Esophagus squamous epithelium (tissue), 5 donors: Measurements from ENCODE around the gene WDR11. TPM values are rescaled to one million over a fixed set of nuclear protein-coding genes. Genes with fewer than 3 reads are reported as not detected.

Experiments
- DNase-seq: peaks from one replicate; lab custom pipeline; 2025; lab: John Stamatoyannopoulos, UW
- H3K27ac ChIP-seq, 4 donors: fragments of 200-600 bp; sonication (generic); one replicate each; pipeline ENCODE4 v1.5.1; 2016 to 2019; ENCODE audit warnings: mild to moderate bottlenecking in 1 of 4
- H3K27me3 ChIP-seq, 4 donors: fragments of 200-600 bp; sonication (generic); 1 replicate in 3 of 4; 2 replicates in 1 of 4; pipeline versions ENCODE4 v1.5.1 to v1.6.0; 2017 to 2021; ENCODE audit warnings: antibody characterized with exemption in 1 of 4
- H3K36me3 ChIP-seq, 3 donors: fragments of 200-600 bp; sonication (generic); one replicate each; pipeline ENCODE4 v1.5.1; 2016 to 2019
- H3K4me1 ChIP-seq, 3 donors: fragments of 200-600 bp; sonication (generic); one replicate each; pipeline ENCODE4 v1.5.1; 2017 to 2019
- H3K4me3 ChIP-seq, 4 donors: fragments of 200-600 bp; sonication (generic); 1 replicate in 3 of 4; 2 replicates in 1 of 4; pipeline ENCODE4 v1.5.1; 2016 to 2019; ENCODE audit warnings: mild to moderate bottlenecking in 2 of 4, moderate library complexity in 1 of 4
- H3K9me3 ChIP-seq, 3 donors: fragments of 200-600 bp; sonication (generic); one replicate each; pipeline ENCODE4 v1.5.1; 2016 to 2019
- CTCF ChIP-seq, 6 experiments: fragments of 450-650 bp in 4 of 6; fragments of 200-600 bp in 2 of 6; sonication (generic) in 2 of 6; IDR thresholded peaks; one replicate each; pipeline ENCODE4 v1.5.1; 2016 to 2019; ENCODE audit warnings: antibody characterized with exemption in 6 of 6, mild to moderate bottlenecking in 4 of 6, moderate library complexity in 4 of 6
- POLR2A ChIP-seq, 4 donors: fragments of 450-650 bp; IDR thresholded peaks; one replicate each; pipeline ENCODE4 v1.6.1; 2017; ENCODE audit warnings: antibody characterized with exemption in 4 of 4, mild to moderate bottlenecking in 4 of 4, moderate library complexity in 3 of 4
- whole genome bisulfite sequencing, 2 donors: methylation state at CpG; one replicate each; pipeline ENCODE4 v1.1.5; 2018; 5-methylcytosine and 5-hydroxymethylcytosine counted together
- intact Hi-C: fragments of 100-400 bp; cut with DNase I; formaldehyde crosslinking; loops from one replicate; pipeline ENCODE4 v1.15.0; 2022
- total RNA-seq, 4 donors: library from RNA; depleted of rRNA; stranded (reverse); fragments of >200 nt; gene quantifications; one replicate each; pipeline ENCODE4 v1.1.0, GENCODE V29; 2016
- donor health status: DM: yes; HTN: yes; CAD: no.

WDR11 gene
- total RNA-seq, 4 donors from 2014 or later = 21.9 to 50.7 (median 39.2) TPM

DNA sequence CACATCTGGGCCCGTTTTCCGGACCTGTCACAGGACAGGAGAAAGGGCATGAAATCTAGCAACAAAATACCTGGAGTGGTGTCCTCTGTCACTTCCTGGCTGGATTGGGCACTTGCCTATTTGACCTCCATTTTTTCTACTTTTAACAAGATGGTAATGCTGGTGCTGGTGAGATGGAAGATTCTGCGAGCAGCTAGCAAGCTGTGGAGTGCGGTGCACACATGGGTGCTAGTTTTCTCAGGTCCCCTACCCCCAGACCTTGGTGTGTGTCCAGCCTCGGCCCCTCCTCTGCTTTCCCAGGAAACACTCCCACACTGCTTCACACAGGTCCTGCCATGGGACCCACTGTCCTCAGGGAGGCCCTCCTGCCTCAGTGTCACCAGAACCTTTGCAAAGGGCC is 87.7 kb downstream of the WDR11 start:
- DNase-seq = no peak
- WGBS, 2 donors = 74 to 96% methylated on average over 4 of the region's 5 CpGs

DNA sequence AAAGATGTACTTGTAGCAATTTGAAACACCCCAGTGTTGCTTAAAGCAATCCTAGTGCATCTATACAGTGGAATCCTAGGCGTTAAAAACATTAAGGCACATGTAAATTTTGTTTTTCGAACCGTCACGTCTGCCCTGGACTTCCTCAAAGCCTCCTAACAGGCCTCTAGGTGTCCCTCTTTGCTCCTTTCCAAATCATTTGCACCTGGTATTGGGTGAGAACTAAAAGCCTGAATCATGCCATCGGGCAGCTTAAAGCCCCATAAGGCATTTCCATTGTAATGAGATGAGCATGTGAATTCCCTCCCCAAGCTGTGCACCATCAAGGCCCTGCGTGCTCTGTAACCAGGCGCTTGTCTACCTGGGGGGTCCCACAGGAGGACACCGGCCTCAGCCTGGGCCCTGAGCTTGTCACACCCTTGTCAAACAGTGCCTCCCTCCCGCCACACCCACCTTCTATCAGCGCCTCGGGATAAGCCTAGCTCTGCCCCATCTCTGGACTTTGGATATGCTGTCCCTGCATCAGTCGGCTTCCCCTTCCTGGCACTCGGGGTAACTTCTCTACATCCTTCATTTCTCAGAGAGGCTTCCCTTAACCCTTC is 89.2 kb downstream of the WDR11 start:
- no peaks in the 10 kb centered on the region for H3K36me3 ChIP-seq
- H3K4me1 ChIP-seq = peaks cover 0 to 21% (median 12%) of the 10 kb centered on the region in 3 donors
- TF ChIP-seq CTCF (IDR thresholded peaks at IDR 0.05) = no peak
- TF ChIP-seq POLR2A (IDR thresholded peaks at IDR 0.05) = no peak
- H3K4me3 ChIP-seq = no peak overlapping the region
- WGBS, 2 donors = 58 to 84% methylated on average over 11 to 13 of the region's 13 CpGs
- peaks cover 0 to 10% (median 0%) of the 10 kb centered on the region in 4 donors for H3K27me3 ChIP-seq
- no peak for DNase-seq
- H3K9me3 ChIP-seq = no peaks in the 10 kb centered on the region
- H3K27ac ChIP-seq = no peak overlapping the region
- intact Hi-C loops = loop anchor here (5.0 kb wide), 1 partner anchor 797 kb away; no protein-coding TSS in a partner anchor

More for the DNA sequence above, 87.7 kb downstream of the WDR11 start:
- TF ChIP-seq POLR2A (IDR thresholded peaks at IDR 0.05) = no peak
- no peak for TF ChIP-seq CTCF (IDR thresholded peaks at IDR 0.05)
- Histone ChIP-seq H3K4me1 (peaks cover 0 to 10% (median 4%) of the 10 kb centered on the region in 3 donors), H3K27me3 (peaks cover 0 to 10% (median 0%) of the 10 kb centered on the region in 4 donors), H3K36me3 (no peaks in the 10 kb centered on the region), H3K9me3 (no peaks in the 10 kb centered on the region), H3K4me3 (no peak overlapping the region), H3K27ac (no peak overlapping the region)
- intact Hi-C loops = loop anchor here (10.0 kb wide), 1 partner anchor 956 kb away; no protein-coding TSS in a partner anchor

DNA sequence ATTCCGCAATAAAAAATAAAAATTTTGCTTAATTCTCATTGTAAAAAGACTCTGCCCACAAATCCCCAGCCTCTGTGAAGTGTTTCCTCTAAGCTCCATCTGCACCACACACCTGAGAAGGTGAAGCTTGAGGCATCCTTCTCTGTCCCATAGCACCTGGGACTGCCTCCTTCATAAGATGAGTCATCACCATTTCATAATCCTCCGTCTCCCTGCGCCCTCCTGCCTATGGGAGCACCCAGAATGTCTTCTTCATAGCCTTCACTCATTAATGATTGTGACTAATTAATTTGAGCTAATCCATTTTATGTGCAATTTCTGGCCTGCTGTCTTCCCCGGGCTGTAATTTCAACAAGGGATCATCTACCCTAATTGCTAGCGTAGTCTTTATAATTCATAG is 90.3 kb downstream of the WDR11 start:
- Histone ChIP-seq H3K36me3 (no peaks in the 10 kb centered on the region), H3K4me1 (peaks cover 3 to 32% (median 21%) of the 10 kb centered on the region in 3 donors), H3K9me3 (no peaks in the 10 kb centered on the region), H3K27me3 (peaks cover 0 to 10% (median 0%) of the 10 kb centered on the region in 4 donors), H3K4me3 (no peak overlapping the region), H3K27ac (no peak overlapping the region)
- WGBS, 2 donors = 52% methylated on average over 3 to 5 of the region's 5 CpGs
- TF ChIP-seq POLR2A (IDR thresholded peaks at IDR 0.05) (no peak), CTCF (IDR thresholded peaks at IDR 0.05) (no peak)
- intact Hi-C loops = loop anchor here (5.0 kb wide), 1 partner anchor 796 kb away; no protein-coding TSS in a partner anchor
- DNase-seq = no peak

- H3K9me3 ChIP-seq = no peaks in the 10 kb centered on the region
- H3K4me3 ChIP-seq = no peak overlapping the region
- H3K27ac ChIP-seq = peak overlapping the region in 2 of 4 donors; percentile 8 to 23
- H3K4me1 ChIP-seq = peaks cover 3 to 43% (median 25%) of the 10 kb centered on the region in 3 donors
- peaks cover 0 to 10% (median 0%) of the 10 kb centered on the region in 4 donors for H3K27me3 ChIP-seq
- peak; percentile 11 for DNase-seq
- intact Hi-C loops = loop anchor here (5.0 kb wide), 1 partner anchor 794 kb away; no protein-coding TSS in a partner anchor
- no peaks in the 10 kb centered on the region for H3K36me3 ChIP-seq
- peak; percentile 52 to 94 (median 90) for TF ChIP-seq CTCF (IDR thresholded peaks at IDR 0.05)
- TF ChIP-seq POLR2A (IDR thresholded peaks at IDR 0.05) = no peak
- WGBS, 2 donors = 31 to 33% methylated on average over 12 of the region's 23 CpGs
Measured at GRCh38 chr10:120942806-120943413, 91.7 kb downstream of the WDR11 start.

GRCh38 chr10:120943542-120943941 is 92.4 kb downstream of the WDR11 start:
- no peak for DNase-seq

More at GRCh38 chr10:120943542-120943941, 92.4 kb downstream of the WDR11 start:
- Histone ChIP-seq H3K4me1 (peaks cover 3 to 43% (median 25%) of the 10 kb centered on the region in 3 donors), H3K36me3 (no peaks in the 10 kb centered on the region), H3K4me3 (no peak overlapping the region), H3K27ac (peak overlapping the region in 2 of 4 donors; percentile 8 to 23), H3K9me3 (no peaks in the 10 kb centered on the region), H3K27me3 (peaks cover 0 to 10% (median 0%) of the 10 kb centered on the region in 4 donors)
- TF ChIP-seq POLR2A (IDR thresholded peaks at IDR 0.05) = no peak
- no peak for TF ChIP-seq CTCF (IDR thresholded peaks at IDR 0.05)
- 64 to 85% methylated on average over 3 to 5 of the region's 6 CpGs for WGBS, 2 donors
- intact Hi-C loops = loop anchor here (5.0 kb wide), 1 partner anchor 794 kb away; no protein-coding TSS in a partner anchor
